K562 (cell line): ENCODE measurements around the gene PRSS53.

Experiments used
- CTCF ChIP-seq, 3 experiments: IDR thresholded peaks in 2 of 3; conservative IDR thresholded peaks in 1 of 3; 2 replicates each; pipeline ENCODE4 v1.5.1; 2011 to 2012; ENCODE audit warnings: low read length in 3 of 3, mild to moderate bottlenecking in 3 of 3, control low read depth in 2 of 3, improper control_type of control experiment in 1 of 3, inconsistent platforms in 1 of 3, low read depth in 1 of 3, mixed read lengths in 1 of 3, moderate library complexity in 1 of 3; ENCODE audit not compliant: insufficient read depth in 2 of 3
- FOSL1 ChIP-seq: fragments of 200-800 bp; sonication (Bioruptor generic); conservative IDR thresholded peaks from 2 replicates; pipeline ENCODE4 v1.6.1; 2016; ENCODE audit warnings: missing genetic modification characterization, missing compliant biosample characterization
- MAX ChIP-seq: sonication (generic); formaldehyde crosslinking; IDR thresholded peaks from 2 replicates; pipeline ENCODE4 v1.9.0; 2022; ENCODE audit warnings: mild to moderate bottlenecking, missing genetic modification reagents
- MTA3 ChIP-seq: fragments of 450-650 bp; formaldehyde crosslinking; IDR thresholded peaks from 2 replicates; pipeline ENCODE4 v1.6.1; 2017; ENCODE audit warnings: mild to moderate bottlenecking, borderline replicate concordance
- NFIC ChIP-seq: fragments of 450-650 bp; IDR thresholded peaks from 2 replicates; pipeline ENCODE4 v1.6.1; 2017; ENCODE audit warnings: mild to moderate bottlenecking, inconsistent platforms
- NR3C1 ChIP-seq: sonication (generic); formaldehyde crosslinking; IDR thresholded peaks from 2 replicates; pipeline ENCODE4 v1.8.1; 2022; ENCODE audit warnings: missing genetic modification reagents
- RB1 ChIP-seq: fragments of 450-650 bp; IDR thresholded peaks from 2 replicates; pipeline ENCODE4 v1.6.1; 2017; ENCODE audit warnings: low read depth, mild to moderate bottlenecking
- REST ChIP-seq, 2 experiments: fragments of 450-650 bp; formaldehyde crosslinking in 1 of 2; IDR thresholded peaks; 2 replicates each; pipeline versions ENCODE4 v1.4.0 to v1.6.1; 2014 to 2020; ENCODE audit warnings: mild to moderate bottlenecking in 2 of 2, borderline replicate concordance in 1 of 2, low read depth in 1 of 2
- SIN3A ChIP-seq, 2 experiments: fragments of 150-350 bp in 1 of 2; IDR thresholded peaks; 2 replicates each; pipeline ENCODE4 v1.6.1; 2011 to 2016; ENCODE audit warnings: borderline replicate concordance in 2 of 2, low read depth in 2 of 2, low read length in 2 of 2, mild to moderate bottlenecking in 2 of 2, moderate library complexity in 2 of 2; ENCODE audit not compliant: control insufficient read depth in 1 of 2
- SRSF3 ChIP-seq: fragments of 200-400 bp; formaldehyde crosslinking; IDR thresholded peaks from 2 replicates; pipeline ENCODE4 v1.6.1; 2016; ENCODE audit warnings: mild to moderate bottlenecking, low read length, moderate library complexity; ENCODE audit not compliant: insufficient read depth

GRCh38 chr16:31079342-31079944 lies 9.3 kb downstream of the PRSS53 start:
- TF ChIP-seq NR3C1 (CRISPR knock-in tag), result no peak
- no peak for TF ChIP-seq MAX
- TF ChIP-seq NFIC, result no peak
- TF ChIP-seq SRSF3, result no peak
- TF ChIP-seq MTA3, result no peak
- no peak for TF ChIP-seq RB1
- TF ChIP-seq CTCF (IDR thresholded peaks at IDR 0.05 in 2 of 3, conservative IDR thresholded peaks at IDR 0.05 in 1 of 3; ENCODE audit: insufficient read depth in 2 of 3, low read depth in 1 of 3, low read length in 3 of 3), result no peak
- TF ChIP-seq FOSL1 (tag), result no peak
- no peak for TF ChIP-seq SIN3A (IDR thresholded peaks at IDR 0.05; ENCODE audit: borderline replicate concordance in 2 of 2, control insufficient read depth in 1 of 2, low read depth in 2 of 2, low read length in 2 of 2)
- no peak for TF ChIP-seq REST (IDR thresholded peaks at IDR 0.05; ENCODE audit: borderline replicate concordance)
- TF ChIP-seq REST (CRISPR knock-in tag; IDR thresholded peaks at IDR 0.05; ENCODE audit: low read depth), result no peak
